Measurements from ENCODE around the gene B3GNT9. TPM values are rescaled to one million over a fixed set of nuclear protein-coding genes. Genes with fewer than 3 reads are reported as not detected.
"Not testable (repeated sequence)": the region's sequence is repeated elsewhere in the genome, so short reads cannot be mapped to it uniquely, and the experiment has no call there.

B3GNT9 gene
- total RNA-seq, 6 experiments from 2014 or later = 0.95 to 3.9 (median 1.7) TPM

- no peaks in the 10 kb centered on the region for H3K9me3 ChIP-seq
These were observed 21.9 kb downstream of the B3GNT9 start for GRCh38 chr16:67128887-67129286.

GRCh38 chr16:67128417-67128816 is 22.4 kb downstream of the B3GNT9 start:
- Histone ChIP-seq H3K27ac (no peak overlapping the region), H3K9me3 (no peaks in the 10 kb centered on the region), H3K4me1 (peaks cover 0 to 9% (median 3%) of the 10 kb centered on the region in 4 donors), H3K4me3 (no peak overlapping the region), H3K36me3 (peaks cover 0 to 90% (median 41%) of the 10 kb centered on the region in 4 donors), H3K27me3 (no peaks in the 10 kb centered on the region)
- ATAC-seq (no peak), DNase-seq (no peak)
- no peak for TF ChIP-seq CTCF (IDR thresholded peaks at IDR 0.05)
- TF ChIP-seq POLR2A (IDR thresholded peaks at IDR 0.05) = no peak
- intact Hi-C loops (cut with DNase I) = no loop called here

More at GRCh38 chr16:67128887-67129286, 21.9 kb downstream of the B3GNT9 start:
- H3K27me3 ChIP-seq = no peaks in the 10 kb centered on the region
- H3K27ac ChIP-seq = no peak overlapping the region
- H3K4me1 ChIP-seq = peaks cover 0 to 5% (median under 1%) of the 10 kb centered on the region in 4 donors
- DNase-seq (no peak), ATAC-seq (no peak)
- WGBS (ENCODE audit: insufficient coverage, low coverage, low lambda C conversion rate, missing lambda C conversion rate) = 100% methylated on average over 2 of the region's 3 CpGs
- TF ChIP-seq CTCF (IDR thresholded peaks at IDR 0.05) (no peak), POLR2A (IDR thresholded peaks at IDR 0.05) (no peak)
- H3K4me3 ChIP-seq = no peak overlapping the region
- H3K36me3 ChIP-seq = peaks cover 0 to 90% (median 41%) of the 10 kb centered on the region in 4 donors
- intact Hi-C loops (cut with DNase I) = no loop called here

GRCh38 chr16:67122799-67123198 is 28.0 kb downstream of the B3GNT9 start:
- H3K27ac ChIP-seq; ATAC-seq; H3K4me3 ChIP-seq; H3K4me1 ChIP-seq; intact Hi-C loops (cut with DNase I); DNase-seq; H3K9me3 ChIP-seq; H3K27me3 ChIP-seq: not testable (repeated sequence)
- peaks cover 7 to 73% (median 38%) of the 10 kb centered on the region in 4 donors for H3K36me3 ChIP-seq
- WGBS (ENCODE audit: insufficient coverage, low coverage, low lambda C conversion rate, missing lambda C conversion rate) = 100% methylated on average over 3 of the region's 5 CpGs

GRCh38 chr16:67120025-67120424 is 30.8 kb downstream of the B3GNT9 start:
- Histone ChIP-seq H3K27ac (no peak overlapping the region), H3K9me3 (no peaks in the 10 kb centered on the region), H3K27me3 (no peaks in the 10 kb centered on the region), H3K4me1 (peaks cover 0 to 34% (median 12%) of the 10 kb centered on the region in 4 donors), H3K36me3 (peaks cover 7 to 54% (median 30%) of the 10 kb centered on the region in 4 donors), H3K4me3 (no peak overlapping the region)
- intact Hi-C loops (cut with DNase I) = no loop called here
- WGBS (ENCODE audit: insufficient coverage, low coverage, low lambda C conversion rate, missing lambda C conversion rate) = 63% methylated on average over 4 of the region's 5 CpGs
- no peak for ATAC-seq
- DNase-seq = no peak
- TF ChIP-seq CTCF (IDR thresholded peaks at IDR 0.05) = no peak
- TF ChIP-seq POLR2A (IDR thresholded peaks at IDR 0.05) = no peak

GRCh38 chr16:67117716-67118115 is 33.1 kb downstream of the B3GNT9 start:
- WGBS (ENCODE audit: insufficient coverage, low coverage, low lambda C conversion rate, missing lambda C conversion rate) = 73% methylated on average over 6 of the region's 9 CpGs
- no peaks in the 10 kb centered on the region for H3K9me3 ChIP-seq
- TF ChIP-seq CTCF (IDR thresholded peaks at IDR 0.05) (no peak), POLR2A (IDR thresholded peaks at IDR 0.05) (no peak)
- peaks cover 0 to 46% (median 12%) of the 10 kb centered on the region in 4 donors for H3K4me1 ChIP-seq
- H3K27ac ChIP-seq = peak overlapping the region in 1 of 3 donors; percentile 82
- no peak overlapping the region for H3K4me3 ChIP-seq
- DNase-seq = no peak
- H3K27me3 ChIP-seq = no peaks in the 10 kb centered on the region
- ATAC-seq = no peak
- intact Hi-C loops (cut with DNase I) = no loop called here
- peaks cover 4 to 37% (median 17%) of the 10 kb centered on the region in 4 donors for H3K36me3 ChIP-seq
